ENCODE data around the gene ADCYAP1R1.

ADCYAP1R1 gene

DNA sequence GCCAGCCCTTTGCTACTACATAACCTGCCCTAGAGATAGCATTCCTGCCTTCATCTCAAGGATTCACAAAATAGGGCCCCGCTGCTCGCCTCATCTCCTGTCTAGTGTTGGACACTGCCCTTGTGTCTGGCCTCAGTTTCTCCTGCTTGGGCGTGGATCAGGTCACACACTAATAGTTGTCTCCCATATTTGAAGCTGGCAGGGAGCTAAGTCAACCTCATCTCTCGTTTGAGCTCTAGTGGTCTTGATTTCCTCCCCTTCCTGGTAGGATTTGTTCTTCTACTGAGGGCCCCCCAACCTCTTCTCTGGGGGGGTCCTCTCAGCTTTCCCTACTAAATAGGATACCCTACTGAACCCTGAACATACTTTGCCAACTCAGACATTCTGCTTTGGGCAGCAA, 42.2 kb downstream of the ADCYAP1R1 start:
- no peak overlapping the region for H3K4me2 ChIP-seq
- H4K20me1 ChIP-seq (ENCODE audit: insufficient read depth), result no peaks in the 10 kb centered on the region
- no peak overlapping the region for H3K9ac ChIP-seq
- H3K4me3 ChIP-seq (IDR thresholded peaks at IDR 0.05; ENCODE audit: insufficient read depth, low read depth, low read length), result no peak overlapping the region
- H3K36me3 ChIP-seq (ENCODE audit: insufficient read depth), result no peaks in the 10 kb centered on the region
- TF ChIP-seq, protein P1, sequence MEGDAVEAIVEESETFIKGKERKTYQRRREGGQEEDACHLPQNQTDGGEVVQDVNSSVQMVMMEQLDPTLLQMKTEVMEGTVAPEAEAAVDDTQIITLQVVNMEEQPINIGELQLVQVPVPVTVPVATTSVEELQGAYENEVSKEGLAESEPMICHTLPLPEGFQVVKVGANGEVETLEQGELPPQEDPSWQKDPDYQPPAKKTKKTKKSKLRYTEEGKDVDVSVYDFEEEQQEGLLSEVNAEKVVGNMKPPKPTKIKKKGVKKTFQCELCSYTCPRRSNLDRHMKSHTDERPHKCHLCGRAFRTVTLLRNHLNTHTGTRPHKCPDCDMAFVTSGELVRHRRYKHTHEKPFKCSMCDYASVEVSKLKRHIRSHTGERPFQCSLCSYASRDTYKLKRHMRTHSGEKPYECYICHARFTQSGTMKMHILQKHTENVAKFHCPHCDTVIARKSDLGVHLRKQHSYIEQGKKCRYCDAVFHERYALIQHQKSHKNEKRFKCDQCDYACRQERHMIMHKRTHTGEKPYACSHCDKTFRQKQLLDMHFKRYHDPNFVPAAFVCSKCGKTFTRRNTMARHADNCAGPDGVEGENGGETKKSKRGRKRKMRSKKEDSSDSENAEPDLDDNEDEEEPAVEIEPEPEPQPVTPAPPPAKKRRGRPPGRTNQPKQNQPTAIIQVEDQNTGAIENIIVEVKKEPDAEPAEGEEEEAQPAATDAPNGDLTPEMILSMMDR (conservative IDR thresholded peaks at IDR 0.05; ENCODE audit: low read depth, low read length), result no peak
- H3K79me2 ChIP-seq (ENCODE audit: insufficient read depth, low read depth), result no peaks in the 10 kb centered on the region
- H3K27ac ChIP-seq, result no peak overlapping the region
- no peak overlapping the region for H2AFZ ChIP-seq (ENCODE audit: low read depth)
- H3K27me3 ChIP-seq (ENCODE audit: insufficient read depth, low read depth), result no peaks in the 10 kb centered on the region
- no peaks in the 10 kb centered on the region for H3K4me1 ChIP-seq (ENCODE audit: low read depth, poor library complexity, severe bottlenecking)

DNA sequence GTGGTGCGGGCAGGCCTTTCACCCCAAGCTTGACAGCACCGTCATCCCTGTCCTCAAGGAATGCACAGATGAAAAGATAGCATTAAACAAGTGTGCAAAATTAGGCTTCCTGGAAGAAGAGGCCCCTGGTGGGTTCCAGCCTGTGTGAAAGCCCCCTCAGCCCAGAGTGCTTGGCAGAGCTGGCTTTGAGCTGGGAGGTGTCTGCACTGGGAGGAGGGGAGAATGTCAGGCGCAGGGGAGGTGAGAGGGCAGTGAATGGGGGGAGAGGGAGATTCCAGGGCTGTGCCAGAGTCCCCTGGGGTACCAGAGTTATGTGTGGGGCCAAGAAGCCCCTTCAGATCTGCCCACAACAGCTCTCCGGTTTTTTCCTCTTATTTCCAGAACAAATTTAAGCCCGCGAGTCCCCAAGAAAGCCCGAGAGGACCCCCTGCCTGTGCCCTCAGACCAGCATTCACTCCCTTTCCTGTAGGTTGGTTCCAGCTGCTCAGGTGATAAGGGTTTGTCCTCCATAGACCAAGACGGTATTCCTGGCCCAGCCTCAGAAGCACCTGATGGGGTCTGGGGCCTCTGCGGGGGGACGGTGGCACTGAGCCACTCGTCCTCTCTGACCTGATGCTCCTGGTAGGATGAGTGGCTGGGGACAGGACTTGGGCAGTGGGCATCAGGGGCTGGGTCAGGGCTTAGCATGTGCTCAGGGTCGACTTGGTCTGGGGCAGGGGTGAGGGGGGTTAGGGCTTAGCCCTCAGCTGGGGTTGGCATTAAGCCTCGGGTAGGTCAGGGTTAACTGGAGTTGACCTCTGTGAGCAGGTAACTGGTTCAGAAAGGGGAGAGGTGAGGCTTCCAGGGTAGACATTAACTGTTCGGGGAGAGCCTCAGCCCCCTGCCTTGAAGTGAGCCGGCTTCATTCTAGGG, 43.4 kb downstream of the ADCYAP1R1 start:
- H2AFZ ChIP-seq (ENCODE audit: low read depth), result no peak overlapping the region
- H3K36me3 ChIP-seq (ENCODE audit: insufficient read depth), result no peaks in the 10 kb centered on the region
- H3K79me2 ChIP-seq (ENCODE audit: insufficient read depth, low read depth), result no peaks in the 10 kb centered on the region
- no peak overlapping the region for H3K4me3 ChIP-seq (IDR thresholded peaks at IDR 0.05; ENCODE audit: insufficient read depth, low read depth, low read length)
- no peak overlapping the region for H3K27ac ChIP-seq
- H3K4me1 ChIP-seq (ENCODE audit: low read depth, poor library complexity, severe bottlenecking), result no peaks in the 10 kb centered on the region
- no peak overlapping the region for H3K4me2 ChIP-seq
- TF ChIP-seq, protein P1 (conservative IDR thresholded peaks at IDR 0.05; ENCODE audit: low read depth, low read length), result no peak
- H3K27me3 ChIP-seq (ENCODE audit: insufficient read depth, low read depth), result no peaks in the 10 kb centered on the region
- no peak overlapping the region for H3K9ac ChIP-seq
- no peaks in the 10 kb centered on the region for H4K20me1 ChIP-seq (ENCODE audit: insufficient read depth)

DNA sequence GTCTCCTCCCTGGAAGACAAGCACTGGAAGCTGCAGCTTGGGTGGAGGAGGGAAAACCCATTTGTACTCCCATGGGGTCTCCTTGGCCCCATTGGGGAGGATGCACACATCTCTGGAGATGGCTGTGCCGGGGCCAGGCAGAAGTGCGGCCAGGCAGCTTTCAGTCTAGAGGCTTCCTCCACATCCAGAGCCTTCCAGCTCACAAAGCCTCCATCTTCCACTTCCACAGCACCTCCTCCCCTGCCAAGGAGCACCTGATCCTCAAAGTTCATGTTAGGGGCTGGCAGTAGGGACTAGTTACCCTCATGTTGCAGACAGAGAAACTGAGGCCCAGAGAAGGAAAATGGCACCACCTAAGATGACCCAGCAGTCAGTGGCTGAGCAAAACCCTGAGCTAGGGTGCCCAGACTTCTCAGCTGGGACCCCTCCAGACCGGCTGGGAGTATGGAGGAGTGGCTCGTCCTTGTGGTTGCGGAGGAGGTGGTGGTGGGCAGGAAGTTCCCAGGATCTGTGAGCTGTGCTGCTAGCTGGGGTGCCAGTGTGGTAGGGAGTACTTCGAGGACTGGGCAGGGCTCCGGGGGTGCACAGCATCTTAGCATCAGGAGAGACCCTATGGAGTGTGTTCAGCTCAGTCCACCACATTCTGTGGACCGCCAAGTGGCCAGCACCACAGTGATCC, 44.2 kb downstream of the ADCYAP1R1 start:
- Histone ChIP-seq H2AFZ (ENCODE audit: low read depth) (no peak overlapping the region), H3K27ac (no peak overlapping the region), H3K36me3 (ENCODE audit: insufficient read depth) (no peaks in the 10 kb centered on the region), H3K9ac (no peak overlapping the region), H3K4me2 (no peak overlapping the region), H3K4me3 (IDR thresholded peaks at IDR 0.05; ENCODE audit: insufficient read depth, low read depth, low read length) (no peak overlapping the region), H3K4me1 (ENCODE audit: low read depth, poor library complexity, severe bottlenecking) (no peaks in the 10 kb centered on the region), H4K20me1 (ENCODE audit: insufficient read depth) (no peaks in the 10 kb centered on the region), H3K79me2 (ENCODE audit: insufficient read depth, low read depth) (no peaks in the 10 kb centered on the region), H3K27me3 (ENCODE audit: insufficient read depth, low read depth) (no peaks in the 10 kb centered on the region)
- TF ChIP-seq, protein P1 (conservative IDR thresholded peaks at IDR 0.05; ENCODE audit: low read depth, low read length), result no peak

DNA sequence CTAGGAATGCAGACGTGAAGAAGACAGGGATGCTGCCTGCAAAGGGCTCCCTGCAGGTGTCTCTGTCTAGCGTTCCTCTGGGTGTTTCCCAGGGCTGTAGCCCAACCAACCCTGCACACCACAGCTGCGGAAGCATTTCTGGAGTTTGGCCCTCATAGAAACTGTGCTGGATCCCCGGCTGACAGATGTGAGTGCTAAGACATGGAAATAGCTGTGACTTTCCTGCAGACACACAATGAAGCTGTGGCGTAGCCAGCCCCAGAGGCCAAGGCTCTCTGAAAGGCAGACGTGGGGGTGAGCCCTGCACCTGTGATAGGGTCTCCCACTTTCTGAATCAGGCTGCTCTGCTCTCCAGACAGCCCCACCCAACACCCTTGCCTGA, 44.8 kb downstream of the ADCYAP1R1 start:
- H3K9ac ChIP-seq, result no peak overlapping the region
- TF ChIP-seq, protein P1 (conservative IDR thresholded peaks at IDR 0.05; ENCODE audit: low read depth, low read length), result no peak

More for the DNA sequence above, 44.8 kb downstream of the ADCYAP1R1 start:
- Histone ChIP-seq H3K4me2 (no peak overlapping the region), H3K4me3 (IDR thresholded peaks at IDR 0.05; ENCODE audit: insufficient read depth, low read depth, low read length) (no peak overlapping the region), H3K79me2 (ENCODE audit: insufficient read depth, low read depth) (no peaks in the 10 kb centered on the region), H3K36me3 (ENCODE audit: insufficient read depth) (no peaks in the 10 kb centered on the region), H3K27ac (no peak overlapping the region), H4K20me1 (ENCODE audit: insufficient read depth) (no peaks in the 10 kb centered on the region), H2AFZ (ENCODE audit: low read depth) (no peak overlapping the region), H3K27me3 (ENCODE audit: insufficient read depth, low read depth) (no peaks in the 10 kb centered on the region), H3K4me1 (ENCODE audit: low read depth, poor library complexity, severe bottlenecking) (no peaks in the 10 kb centered on the region)
